Trophoblast cell (in vitro differentiated cells and primary cell): ENCODE results near the gene VAPB.

ENCODE experiments used
- DNase-seq, 2 donors: peaks; one replicate each; pipeline ENCODE4 v3.0.0-alpha.2; 2016
- H2AFZ ChIP-seq: 2 replicates; pipeline ENCODE4 v1.6.1; 2013; ENCODE audit warnings: low read length, moderate library complexity, mild to moderate bottlenecking; ENCODE audit not compliant: insufficient read depth, poor library complexity
- H2AK5ac ChIP-seq: 2 replicates; pipeline ENCODE4 v1.6.1; 2013; ENCODE audit warnings: mild to moderate bottlenecking, low read length
- H2BK120ac ChIP-seq: 2 replicates; pipeline ENCODE4 v1.6.1; 2013; ENCODE audit warnings: low read length, mild to moderate bottlenecking, moderate library complexity; ENCODE audit not compliant: insufficient read depth, poor library complexity
- H2BK12ac ChIP-seq: 2 replicates; pipeline ENCODE4 v1.6.1; 2013; ENCODE audit warnings: mild to moderate bottlenecking, low read length, moderate library complexity
- H2BK5ac ChIP-seq: 2 replicates; pipeline ENCODE4 v1.6.1; 2013; ENCODE audit warnings: low read length, low read depth, moderate library complexity, mild to moderate bottlenecking; ENCODE audit not compliant: poor library complexity
- H3K14ac ChIP-seq: 2 replicates; pipeline ENCODE4 v1.6.1; 2013; ENCODE audit warnings: mild to moderate bottlenecking, low read length
- H3K18ac ChIP-seq: 2 replicates; pipeline ENCODE4 v1.6.1; 2013; ENCODE audit warnings: mild to moderate bottlenecking, low read length
- H3K23ac ChIP-seq: 2 replicates; pipeline ENCODE4 v1.6.1; 2013; ENCODE audit warnings: low read length
- H3K27ac ChIP-seq: 2 replicates; pipeline ENCODE4 v1.5.1; 2013; ENCODE audit warnings: low read depth, mild to moderate bottlenecking, inconsistent platforms, low read length, moderate library complexity
- H3K27me3 ChIP-seq: 2 replicates; pipeline ENCODE4 v1.6.1; 2013; ENCODE audit warnings: inconsistent platforms, mild to moderate bottlenecking, low read length, moderate library complexity; ENCODE audit not compliant: insufficient read depth
- H3K36me3 ChIP-seq, 2 experiments: 1 replicate in 1 of 2; 2 replicates in 1 of 2; pipeline ENCODE4 v1.6.1; 2013; ENCODE audit warnings: low read length in 2 of 2, mild to moderate bottlenecking in 2 of 2, moderate library complexity in 1 of 2; ENCODE audit not compliant: insufficient read depth in 2 of 2, control insufficient read depth in 1 of 2
- H3K4ac ChIP-seq: 2 replicates; pipeline ENCODE4 v1.6.1; 2013; ENCODE audit warnings: low read depth, mild to moderate bottlenecking, low read length, moderate library complexity
- H3K4me1 ChIP-seq, 2 experiments: 1 replicate in 1 of 2; 2 replicates in 1 of 2; pipeline ENCODE4 v1.6.1; 2013; ENCODE audit warnings: low read length in 2 of 2, mild to moderate bottlenecking in 2 of 2, moderate library complexity in 1 of 2; ENCODE audit not compliant: insufficient read depth in 2 of 2, control insufficient read depth in 1 of 2
- H3K4me2 ChIP-seq: 2 replicates; pipeline ENCODE4 v1.6.1; 2013; ENCODE audit warnings: inconsistent platforms, mild to moderate bottlenecking, low read length, moderate library complexity
- H3K4me3 ChIP-seq: 2 replicates; pipeline ENCODE4 v1.5.1; 2013; ENCODE audit warnings: mild to moderate bottlenecking, low read depth, low read length, inconsistent platforms
- H3K79me1 ChIP-seq: one replicate; pipeline ENCODE4 v1.6.1; 2013; ENCODE audit warnings: low read length
- H3K79me2 ChIP-seq: 2 replicates; pipeline ENCODE4 v1.6.1; 2013; ENCODE audit warnings: low read length, mild to moderate bottlenecking; ENCODE audit not compliant: control insufficient read depth, insufficient read depth, poor library complexity
- H3K9ac ChIP-seq: 2 replicates; pipeline ENCODE4 v1.6.1; 2013; ENCODE audit warnings: mild to moderate bottlenecking, low read length
- H3K9me3 ChIP-seq: 2 replicates; pipeline ENCODE4 v1.6.1; 2013; ENCODE audit warnings: low read depth, mild to moderate bottlenecking, control low read depth, inconsistent platforms, low read length; ENCODE audit not compliant: insufficient read depth
- H4K12ac ChIP-seq: 2 replicates; pipeline ENCODE4 v1.6.1; 2013; ENCODE audit warnings: low read depth, mild to moderate bottlenecking, low read length, moderate library complexity
- H4K8ac ChIP-seq: 2 replicates; pipeline ENCODE4 v1.6.1; 2013; ENCODE audit warnings: low read depth, mild to moderate bottlenecking, low read length, moderate library complexity
- H4K91ac ChIP-seq: one replicate; pipeline ENCODE4 v1.6.1; 2013; ENCODE audit warnings: low read depth, mild to moderate bottlenecking, low read length, moderate library complexity
- WGBS: extraction: QIAGEN DNeasy Blood & Tissue Kit; methylation state at CpG from one replicate; pipeline ENCODE4 v1.1.7; 2013; ENCODE audit warnings: missing lambda C conversion rate; ENCODE audit not compliant: insufficient read length, insufficient coverage; ENCODE audit errors: extremely low coverage; 5-methylcytosine and 5-hydroxymethylcytosine counted together

The VAPB gene

DNA sequence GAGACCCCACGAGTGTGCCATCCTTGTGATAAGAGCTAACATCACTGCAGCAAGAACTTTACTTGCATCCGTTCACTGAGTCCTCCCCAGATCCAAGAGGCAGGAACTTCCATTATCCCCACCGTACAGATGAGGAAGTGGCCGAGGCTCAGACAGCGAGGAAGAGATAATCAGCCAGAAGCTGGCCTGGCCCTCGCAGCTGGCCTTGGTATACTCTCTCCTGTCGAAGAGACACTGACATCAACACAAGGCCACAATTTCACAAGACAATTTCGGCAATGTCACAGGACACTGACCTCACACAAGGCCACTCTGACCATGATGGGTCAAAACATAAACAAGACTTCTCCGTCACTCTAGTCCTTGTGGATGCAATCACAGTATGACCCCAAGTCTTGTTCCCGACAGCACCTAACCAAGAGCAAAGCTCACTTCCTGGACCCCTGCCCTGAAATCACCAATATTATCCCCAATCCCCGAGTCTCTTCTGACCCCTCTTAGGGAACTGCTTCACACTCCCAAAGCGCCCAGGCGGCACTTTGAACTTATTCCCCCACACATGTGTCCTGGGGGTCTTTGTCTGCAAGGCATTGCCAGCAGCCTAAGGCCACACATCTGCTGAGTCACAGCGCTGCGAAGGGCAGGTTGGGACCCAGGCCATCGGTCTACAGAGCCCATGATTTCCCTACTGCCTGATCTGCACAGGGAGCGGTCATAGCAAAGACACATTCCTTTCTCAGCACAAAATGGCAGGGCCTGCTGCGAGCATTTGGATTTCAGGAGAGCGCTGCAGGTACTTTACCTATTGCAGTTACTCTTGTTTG, 14.8 kb upstream of the VAPB start:
- no peaks in the 10 kb centered on the region for H3K27me3 ChIP-seq
- no peak overlapping the region for H3K4me2 ChIP-seq
- no peaks in the 10 kb centered on the region for H3K9me3 ChIP-seq
- H2BK12ac ChIP-seq = no peak overlapping the region
- no peak overlapping the region for H3K14ac ChIP-seq
- DNase-seq = peak in 1 of 2 donors; percentile 28
- no peaks in the 10 kb centered on the region for H3K36me3 ChIP-seq
- no peaks in the 10 kb centered on the region for H3K79me1 ChIP-seq
- H3K4ac ChIP-seq = no peak overlapping the region
- H3K18ac ChIP-seq = no peak overlapping the region
- H4K12ac ChIP-seq = no peak overlapping the region
- H2BK5ac ChIP-seq = no peak overlapping the region
- no peak overlapping the region for H3K9ac ChIP-seq
- H3K79me2 ChIP-seq = no peaks in the 10 kb centered on the region
- H4K91ac ChIP-seq = no peak overlapping the region
- no peak overlapping the region for H3K27ac ChIP-seq
- no peak overlapping the region for H4K8ac ChIP-seq
- H2BK120ac ChIP-seq = no peak overlapping the region
- no CpG with 5 or more reads among the region's 19 CpGs for WGBS
- H2AK5ac ChIP-seq = no peak overlapping the region
- H3K4me3 ChIP-seq = no peak overlapping the region
- H3K23ac ChIP-seq = no peak overlapping the region
- peaks cover 0 to 2% of the 10 kb centered on the region in 2 experiments for H3K4me1 ChIP-seq
- no peak overlapping the region for H2AFZ ChIP-seq

- 100% methylated on average over 2 of the region's 8 CpGs for WGBS
- Histone ChIP-seq H3K27me3 (no peaks in the 10 kb centered on the region), H3K9me3 (no peaks in the 10 kb centered on the region), H4K12ac (no peak overlapping the region), H4K8ac (no peak overlapping the region), H2BK12ac (no peak overlapping the region), H3K27ac (no peak overlapping the region), H3K23ac (no peak overlapping the region), H3K14ac (no peak overlapping the region), H2BK120ac (no peak overlapping the region), H2BK5ac (no peak overlapping the region), H3K4me2 (no peak overlapping the region), H3K18ac (no peak overlapping the region), H3K36me3 (no peaks in the 10 kb centered on the region), H3K79me1 (no peaks in the 10 kb centered on the region), H4K91ac (no peak overlapping the region), H2AK5ac (no peak overlapping the region), H3K4me1 (peaks cover 0 to 2% of the 10 kb centered on the region in 2 experiments), H3K79me2 (no peaks in the 10 kb centered on the region), H3K4me3 (no peak overlapping the region), H3K4ac (no peak overlapping the region), H2AFZ (no peak overlapping the region), H3K9ac (no peak overlapping the region)
- DNase-seq = no peak
Measured at GRCh38 chr20:58374906-58375758, 13.9 kb upstream of the VAPB start.

DNA sequence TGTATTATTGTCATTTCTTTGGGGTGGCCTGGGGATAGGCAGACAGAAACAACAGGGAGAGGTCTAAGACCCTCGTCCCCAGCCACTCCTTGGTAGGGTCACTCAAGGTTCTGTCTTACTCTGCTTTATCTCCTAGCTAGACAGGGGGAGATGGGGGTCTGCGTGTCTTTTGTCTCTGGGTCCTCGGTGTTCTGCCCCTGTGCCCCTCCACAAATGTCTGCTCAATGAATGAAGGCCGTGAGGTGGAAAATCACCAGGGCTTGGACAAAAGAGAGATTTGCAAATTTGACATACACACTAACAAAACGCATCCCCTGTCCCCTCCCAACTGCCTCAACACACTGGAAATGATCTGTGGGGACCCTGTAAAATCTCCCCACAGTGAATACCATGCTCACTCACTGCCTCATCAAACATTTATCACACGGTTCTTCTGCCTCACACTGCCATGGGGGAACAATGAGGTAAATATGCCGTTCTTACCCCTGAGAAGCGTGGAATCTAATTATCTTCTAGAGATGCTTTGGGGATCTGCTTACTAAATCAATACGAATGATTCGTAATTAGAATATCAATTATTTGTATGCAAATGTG, 13.2 kb upstream of the VAPB start:
- H3K9ac ChIP-seq = no peak overlapping the region
- H3K14ac ChIP-seq = no peak overlapping the region
- no peak overlapping the region for H3K4ac ChIP-seq
- WGBS = no CpG with 5 or more reads among the region's 10 CpGs
- peaks cover 0 to 2% of the 10 kb centered on the region in 2 experiments for H3K4me1 ChIP-seq
- H3K23ac ChIP-seq = no peak overlapping the region
- no peak overlapping the region for H2AFZ ChIP-seq
- H2BK12ac ChIP-seq = no peak overlapping the region
- no peaks in the 10 kb centered on the region for H3K79me2 ChIP-seq
- no peaks in the 10 kb centered on the region for H3K27me3 ChIP-seq
- no peaks in the 10 kb centered on the region for H3K36me3 ChIP-seq
- H4K8ac ChIP-seq = no peak overlapping the region
- no peak overlapping the region for H4K12ac ChIP-seq
- no peak overlapping the region for H3K4me2 ChIP-seq
- H3K9me3 ChIP-seq = no peaks in the 10 kb centered on the region
- H2BK5ac ChIP-seq = no peak overlapping the region
- no peak for DNase-seq
- no peak overlapping the region for H3K27ac ChIP-seq
- no peak overlapping the region for H3K18ac ChIP-seq
- no peak overlapping the region for H2AK5ac ChIP-seq
- H3K79me1 ChIP-seq = no peaks in the 10 kb centered on the region
- no peak overlapping the region for H4K91ac ChIP-seq
- no peak overlapping the region for H2BK120ac ChIP-seq
- no peak overlapping the region for H3K4me3 ChIP-seq

GRCh38 chr20:58377017-58377416, 12.0 kb upstream of the VAPB start:
- H3K23ac ChIP-seq = no peak overlapping the region
- H3K4me1 ChIP-seq = peaks cover 0 to 2% of the 10 kb centered on the region in 2 experiments
- H3K79me2 ChIP-seq = no peaks in the 10 kb centered on the region
- no peak overlapping the region for H2BK12ac ChIP-seq
- no peak overlapping the region for H3K14ac ChIP-seq
- no peak overlapping the region for H2AFZ ChIP-seq
- H2BK120ac ChIP-seq = no peak overlapping the region
- no peak overlapping the region for H4K91ac ChIP-seq
- H3K4me3 ChIP-seq = no peak overlapping the region
- H3K4me2 ChIP-seq = no peak overlapping the region
- no peak overlapping the region for H3K18ac ChIP-seq
- H4K12ac ChIP-seq = no peak overlapping the region
- H3K36me3 ChIP-seq = no peaks in the 10 kb centered on the region
- H3K4ac ChIP-seq = no peak overlapping the region
- no peaks in the 10 kb centered on the region for H3K9me3 ChIP-seq
- H2AK5ac ChIP-seq = no peak overlapping the region
- no peak overlapping the region for H3K9ac ChIP-seq
- H3K27me3 ChIP-seq = no peaks in the 10 kb centered on the region
- H3K27ac ChIP-seq = no peak overlapping the region
- no peaks in the 10 kb centered on the region for H3K79me1 ChIP-seq
- no peak overlapping the region for H4K8ac ChIP-seq
- DNase-seq = no peak
- WGBS = no CpG with 5 or more reads among the region's 1 CpG
- no peak overlapping the region for H2BK5ac ChIP-seq
